CD4-positive, alpha-beta T cell treated with Interleukin-10 for 1 hour (primary cell): ENCODE data around the gene KIAA0232.

Experiments
- DNase-seq: peaks from one replicate; pipeline ENCODE4 v3.0.0-alpha.2; 2020

The KIAA0232 gene

DNA sequence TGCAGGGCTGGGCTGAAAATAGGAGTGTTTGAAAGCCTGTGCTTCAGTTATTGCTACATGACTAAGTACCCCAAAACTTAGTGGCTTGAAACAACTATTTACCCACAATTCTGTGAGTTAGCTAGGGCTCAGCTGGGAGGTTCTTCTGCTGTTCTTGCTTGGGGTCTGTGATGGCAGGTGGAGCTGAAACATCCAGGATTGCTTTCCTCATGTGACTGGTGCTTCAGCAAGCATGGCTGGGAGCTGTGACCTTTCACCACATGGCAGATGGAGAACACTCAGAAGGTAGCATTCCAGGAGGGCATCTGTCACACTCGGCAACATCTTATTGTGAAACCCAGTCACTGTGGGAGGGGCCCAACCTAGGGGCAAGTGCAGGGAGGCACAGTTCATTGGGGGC lies 70.1 kb downstream of the KIAA0232 start:
- no peak for DNase-seq

DNA sequence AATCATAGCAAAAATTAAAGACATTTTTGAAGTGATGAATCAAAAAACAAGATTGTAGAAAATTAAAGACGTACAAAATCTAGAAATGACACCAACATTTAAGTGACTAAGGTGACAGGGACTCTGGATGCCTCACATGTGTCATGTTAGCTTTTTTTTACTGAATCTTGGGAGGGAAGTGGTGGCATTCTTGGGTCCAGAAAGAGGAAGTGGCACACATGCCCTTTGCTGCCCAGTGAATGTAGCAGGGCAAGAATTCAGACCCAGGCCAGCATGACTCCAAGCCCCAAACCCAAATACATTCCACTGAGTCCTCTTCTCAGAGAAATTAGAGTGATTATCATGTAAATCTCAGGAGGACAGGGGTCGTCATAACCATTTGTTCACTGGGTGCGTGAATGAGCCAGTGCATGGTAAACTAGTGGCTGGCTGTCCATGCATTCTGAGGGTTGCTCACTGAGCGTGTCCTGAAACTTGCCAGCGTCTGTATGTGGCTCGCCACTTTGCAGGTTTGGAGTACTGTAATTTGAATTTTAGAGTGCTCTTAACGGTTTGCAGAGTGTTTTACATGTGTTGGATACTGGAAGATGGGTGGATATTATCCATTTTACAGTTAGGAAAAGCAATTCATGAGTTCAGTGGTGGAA lies 71.7 kb downstream of the KIAA0232 start:
- DNase-seq: no peak

DNA sequence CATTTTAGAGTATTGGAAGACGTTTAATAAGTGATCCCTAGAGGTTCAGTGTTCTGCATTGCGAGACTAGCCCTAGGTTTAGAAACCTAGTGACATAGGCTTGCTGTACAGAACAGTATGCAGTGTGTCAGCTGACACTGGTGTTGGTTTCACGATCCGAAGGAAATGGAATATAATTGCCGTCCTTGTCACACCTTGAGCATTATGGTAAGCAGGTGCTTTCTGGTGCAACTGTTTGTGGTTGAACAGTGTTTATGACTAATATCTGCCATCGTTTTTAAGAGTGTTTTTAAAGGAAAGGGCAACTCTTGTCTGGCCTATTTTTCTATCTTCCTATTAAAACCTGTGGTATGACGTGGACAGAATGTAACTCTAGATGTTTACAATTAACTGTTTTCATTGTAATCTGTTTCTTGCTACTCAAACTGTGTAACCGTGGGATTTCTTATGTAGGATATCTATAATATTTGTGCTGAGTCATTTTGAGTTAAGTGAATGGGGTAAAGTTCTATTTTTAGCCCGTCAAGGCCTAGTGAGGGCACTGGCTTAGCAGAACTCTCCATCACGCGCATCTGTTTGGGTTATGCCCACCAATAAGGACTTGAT lies 73.3 kb downstream of the KIAA0232 start:
- DNase-seq: peak; percentile 62

DNA sequence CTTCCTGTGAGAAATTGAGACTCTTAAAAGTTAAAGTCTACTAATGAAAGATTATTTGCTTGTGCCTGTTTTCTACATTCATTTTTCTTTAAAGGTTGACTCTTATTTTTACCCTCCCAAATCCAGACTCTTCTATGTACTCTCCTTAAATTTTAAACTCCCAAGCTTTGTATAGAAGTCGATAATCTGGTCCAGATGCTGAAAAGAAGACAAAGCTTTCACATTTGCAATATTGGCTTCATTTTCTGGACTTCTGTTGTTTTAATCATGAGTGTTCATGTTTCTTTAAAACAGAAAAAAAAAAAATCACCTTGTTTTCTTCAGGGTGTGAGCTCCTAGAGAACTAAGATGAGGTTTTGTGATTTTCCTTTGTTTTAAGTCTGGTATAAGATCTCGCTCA lies 73.9 kb downstream of the KIAA0232 start:
- no peak for DNase-seq

DNA sequence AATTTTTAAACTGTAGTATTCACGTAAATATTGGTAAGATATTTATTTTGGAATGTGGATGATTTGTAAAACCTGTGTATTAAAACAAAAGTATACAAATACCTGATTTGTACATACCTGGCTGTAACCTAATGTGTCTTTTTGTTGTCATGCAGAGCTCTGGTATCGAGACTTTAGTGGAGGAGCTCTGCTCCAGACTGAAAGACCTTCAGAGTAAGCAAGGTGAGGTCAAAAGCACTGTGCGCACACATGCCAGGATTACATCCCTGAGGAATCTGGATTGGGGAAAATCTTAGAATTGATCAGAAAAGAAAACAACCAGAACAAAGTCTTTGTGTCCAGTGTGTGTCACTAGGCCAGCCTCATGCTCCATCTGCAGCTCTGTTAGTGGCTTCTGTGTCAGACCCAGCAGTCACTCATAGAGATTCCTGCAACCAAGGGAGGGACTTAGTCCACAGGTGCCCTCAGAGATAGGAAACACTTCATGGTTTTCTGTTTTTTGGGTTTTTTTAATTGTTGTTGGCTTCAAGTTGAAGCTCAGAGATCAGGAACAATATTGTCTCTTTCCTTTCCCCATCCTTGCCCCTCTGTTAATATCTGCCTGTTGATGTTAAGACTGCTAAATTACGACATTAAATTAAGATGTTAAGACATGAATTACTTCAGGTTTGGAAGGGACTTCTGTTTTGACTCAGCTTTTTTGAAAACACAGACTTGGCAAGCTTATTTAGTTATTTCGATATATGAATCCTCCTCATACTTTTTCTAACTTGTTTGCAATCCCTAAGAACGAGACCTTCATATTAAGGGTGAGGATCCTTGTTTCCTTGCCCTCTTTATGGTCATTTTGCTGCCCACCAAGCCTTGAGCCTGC lies 74.7 kb downstream of the KIAA0232 start:
- DNase-seq: no peak

DNA sequence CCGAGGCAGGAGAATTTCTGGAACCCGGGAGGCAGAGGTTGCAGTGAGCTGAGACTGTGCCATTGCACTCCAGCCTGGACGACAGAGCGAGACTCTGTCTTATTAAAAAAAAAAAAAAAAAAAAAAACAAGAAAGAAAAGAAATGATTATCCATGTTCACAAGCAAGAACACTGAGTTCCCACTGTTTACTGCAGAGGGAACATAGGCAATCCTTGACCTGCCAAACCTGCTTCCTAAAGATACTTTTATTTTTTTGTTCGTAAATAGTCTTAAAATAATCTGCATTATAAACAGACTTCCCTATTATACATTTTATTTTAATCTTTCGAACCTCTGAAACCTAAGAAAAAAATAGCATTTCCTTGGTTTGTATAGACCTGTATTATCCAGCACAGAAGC lies 76.5 kb downstream of the KIAA0232 start:
- no peak for DNase-seq

DNA sequence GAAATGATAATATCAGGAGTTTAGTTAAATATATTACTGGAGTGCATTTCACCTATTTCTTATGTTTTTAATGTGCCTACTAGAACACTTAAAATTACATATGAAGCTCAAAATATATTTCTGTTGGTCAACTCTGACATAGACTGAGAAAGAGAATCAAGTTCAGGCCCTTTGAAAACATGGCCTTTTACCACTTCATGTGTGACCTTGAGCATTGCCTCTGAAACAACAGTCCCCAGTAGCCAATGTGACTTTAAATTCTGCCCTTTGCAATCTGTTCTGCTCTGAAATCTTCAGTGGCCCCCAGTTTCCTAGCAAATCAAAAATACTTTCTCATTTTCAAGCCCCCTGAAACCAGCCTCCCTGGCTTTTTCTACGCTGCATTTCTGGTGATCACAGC lies 77.0 kb downstream of the KIAA0232 start:
- no peak for DNase-seq

DNA sequence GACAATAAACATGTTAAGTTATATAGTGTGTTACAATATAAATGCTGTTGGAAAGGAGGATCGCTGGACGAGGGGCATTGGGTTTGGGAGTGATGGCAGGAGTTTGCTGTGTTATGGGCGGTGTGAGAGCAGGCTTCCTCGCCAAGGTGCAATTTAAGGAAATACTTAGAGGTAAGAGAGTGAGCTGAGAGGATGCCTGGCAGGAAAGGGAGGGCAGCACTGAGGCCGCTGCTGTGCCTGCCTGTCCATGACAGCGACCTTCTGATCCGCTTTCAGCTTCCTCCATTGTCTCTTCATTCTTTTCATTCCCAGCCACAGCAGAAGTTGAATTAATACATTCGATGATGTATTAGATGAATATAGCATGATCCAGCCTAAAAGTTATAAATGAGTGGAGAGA lies 85.9 kb downstream of the KIAA0232 start:
- DNase-seq: no peak

DNA sequence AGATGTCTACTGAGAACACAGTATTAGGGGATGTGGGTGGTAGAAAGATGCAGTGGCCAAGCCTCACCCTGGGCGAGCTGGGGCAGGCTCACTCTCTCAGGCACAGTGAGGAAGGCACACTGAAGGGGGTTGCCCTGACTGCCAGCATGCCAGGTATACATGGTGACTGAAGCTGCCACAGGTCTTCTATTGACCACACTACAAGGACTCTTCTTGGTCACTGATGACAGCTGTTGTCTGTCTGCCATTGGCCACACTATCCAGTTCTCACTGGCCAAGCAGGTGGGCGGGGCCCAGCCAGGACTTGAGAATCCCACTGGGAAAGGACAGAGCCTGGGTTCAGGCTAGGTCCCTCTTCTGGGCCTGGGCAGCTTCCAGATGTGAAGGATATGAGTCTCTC lies 87.4 kb downstream of the KIAA0232 start:
- no peak for DNase-seq

DNA sequence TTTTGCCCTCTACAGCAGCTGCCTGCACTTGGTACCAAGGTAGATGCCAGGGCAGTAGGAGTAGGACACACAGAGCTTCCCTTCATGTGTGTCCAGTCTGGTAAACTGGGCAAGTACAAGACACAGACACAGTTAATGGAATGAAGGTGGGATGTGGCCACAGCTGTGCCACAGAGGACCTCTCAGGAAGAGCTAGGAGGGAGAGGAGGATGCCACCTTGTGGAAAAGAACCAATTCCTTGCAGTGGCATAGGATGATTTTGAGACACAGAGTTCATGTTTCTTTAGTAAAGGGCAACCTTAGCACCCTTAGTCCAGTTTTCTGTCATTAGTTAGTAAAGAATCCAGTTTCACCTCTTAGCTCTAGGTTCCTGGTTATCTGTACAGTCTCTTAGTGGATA lies 90.8 kb downstream of the KIAA0232 start:
- no peak for DNase-seq

DNA sequence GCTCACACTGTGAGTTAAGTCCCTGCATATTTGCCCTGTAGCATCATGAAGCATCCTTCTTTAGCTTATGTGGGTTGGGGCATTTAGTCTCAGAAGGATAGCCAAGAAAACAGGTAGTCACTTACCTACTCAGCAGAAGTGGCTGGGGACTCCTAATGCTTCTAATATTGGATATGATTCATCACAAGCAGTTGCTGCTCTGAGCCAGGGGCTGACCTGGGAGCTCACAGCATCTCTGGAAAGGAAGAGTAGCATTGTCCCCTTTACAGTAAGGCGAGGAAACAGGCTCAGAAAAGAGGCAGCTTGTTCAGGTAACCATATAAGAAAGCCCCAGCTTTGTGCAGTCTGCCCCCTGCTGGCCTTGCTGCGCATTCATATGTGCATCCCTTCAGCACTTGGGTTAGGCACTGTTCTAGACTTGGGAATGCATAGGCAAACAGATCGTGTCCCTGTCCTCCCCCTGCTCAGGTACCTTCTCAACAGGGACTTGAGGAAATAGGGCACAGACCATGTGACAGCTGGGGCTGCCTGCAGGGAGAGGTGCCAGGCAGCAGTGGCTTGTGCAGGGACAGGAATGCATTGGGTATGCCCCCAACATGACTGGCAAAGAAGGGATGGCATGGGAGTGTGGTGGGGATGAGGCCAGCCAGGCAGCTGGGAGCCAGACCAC lies 91.4 kb downstream of the KIAA0232 start:
- peak; percentile 80 for DNase-seq

DNA sequence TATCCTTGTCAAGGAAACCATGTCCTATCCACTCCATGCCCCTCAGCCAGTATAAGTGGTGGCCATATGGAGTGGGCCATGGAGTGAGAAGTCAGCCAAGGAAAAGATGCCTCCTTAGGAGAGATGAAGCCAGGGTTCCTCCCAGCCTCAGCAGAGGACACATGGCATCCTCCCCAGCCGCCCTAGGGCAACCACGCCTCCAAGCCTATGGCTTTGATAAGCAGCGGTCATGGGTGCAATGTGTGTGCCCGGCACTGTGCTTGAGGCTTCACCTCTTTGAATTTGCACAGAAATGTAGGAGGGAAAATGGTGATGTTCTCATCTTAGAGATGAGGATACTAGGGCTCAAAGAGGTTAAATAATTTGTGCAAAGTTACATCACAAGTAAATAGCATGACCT lies 92.5 kb downstream of the KIAA0232 start:
- no peak for DNase-seq

DNA sequence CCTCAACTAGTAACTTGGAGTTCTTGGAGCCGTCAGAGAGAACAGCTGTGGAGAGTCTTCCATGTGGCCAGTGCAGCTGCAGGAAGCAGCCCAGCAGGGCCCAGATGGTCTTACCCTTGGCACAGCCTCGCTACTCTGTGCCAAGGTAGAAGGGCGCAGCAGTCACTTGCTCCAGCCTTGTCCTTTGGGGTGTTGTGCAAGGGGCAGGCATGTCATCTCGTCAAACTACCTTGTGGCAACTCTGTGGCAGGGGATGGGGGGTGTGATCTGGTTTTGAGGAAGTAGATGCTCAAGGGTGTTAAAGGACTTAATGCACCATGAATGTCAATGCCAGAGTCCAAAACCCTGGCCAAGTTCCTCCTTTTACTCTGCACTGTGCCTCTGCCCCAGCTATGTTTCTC lies 92.9 kb downstream of the KIAA0232 start:
- DNase-seq: peak; percentile 19

DNA sequence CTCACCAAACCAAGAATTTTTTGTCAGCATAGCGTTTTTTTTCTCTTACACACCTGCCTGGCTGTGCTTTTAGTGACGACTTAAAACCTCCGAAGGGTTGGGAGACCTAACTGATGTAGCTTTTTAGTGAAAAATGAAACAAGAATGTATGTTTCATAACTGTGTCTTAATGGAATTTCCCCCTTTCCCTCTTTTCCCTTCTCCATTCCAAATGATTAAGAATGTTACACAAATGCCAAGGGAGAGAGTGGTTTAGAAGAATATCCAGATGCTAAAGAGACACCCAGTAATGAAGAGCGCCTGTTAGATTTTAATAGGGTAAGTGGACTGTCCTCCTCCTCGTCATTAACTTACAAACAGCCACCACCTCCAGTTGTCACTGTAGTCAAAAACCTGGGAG lies 93.9 kb downstream of the KIAA0232 start:
- DNase-seq: no peak

DNA sequence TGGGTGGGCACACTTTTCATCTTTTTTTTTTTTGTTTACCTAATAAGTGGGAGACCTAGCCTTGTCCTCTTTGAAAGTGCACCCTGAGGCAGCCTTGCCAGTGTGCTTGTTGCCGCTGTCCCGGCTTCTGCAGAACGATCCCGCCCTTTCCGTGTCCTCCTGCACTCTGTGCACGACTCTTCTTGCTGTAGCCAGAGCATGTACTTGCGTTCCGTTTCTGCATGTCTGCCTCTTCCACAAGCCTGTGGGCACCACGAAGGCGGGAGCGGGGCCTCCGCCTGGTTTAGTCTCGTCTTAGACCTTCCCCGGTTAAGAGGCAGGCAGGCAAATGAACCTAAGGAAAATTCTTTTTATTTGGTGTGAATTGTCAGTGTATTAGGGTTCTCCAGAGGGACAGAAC lies 94.5 kb downstream of the KIAA0232 start:
- no peak for DNase-seq

DNA sequence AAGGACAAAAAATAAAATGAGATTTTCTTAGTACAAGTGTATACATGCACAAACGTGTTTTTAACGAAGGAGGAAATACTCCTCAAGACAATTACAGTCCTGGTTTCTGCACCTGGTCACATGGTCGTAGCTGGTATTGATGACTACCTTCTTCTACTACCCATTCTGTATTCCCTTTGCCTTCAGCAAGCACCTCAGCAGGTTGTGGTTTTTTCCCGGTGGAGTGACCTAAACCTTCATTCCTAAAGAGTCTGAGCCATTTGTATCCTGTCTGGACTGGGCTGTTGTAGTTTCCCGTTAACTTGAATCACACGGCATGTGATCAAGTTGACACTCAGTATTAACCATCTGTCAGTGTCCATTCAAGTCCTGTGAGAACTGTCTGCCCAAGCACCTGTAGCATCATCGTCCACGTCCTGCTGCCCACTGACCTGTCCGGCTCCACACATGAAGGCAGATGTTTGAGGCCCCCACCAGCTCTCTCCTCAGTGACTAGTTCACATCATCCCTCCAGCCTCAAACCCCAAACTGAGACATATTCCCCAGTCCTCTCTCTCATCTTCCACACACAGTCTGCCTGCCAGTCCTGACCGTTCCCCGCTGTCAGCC lies 96.0 kb downstream of the KIAA0232 start:
- no peak for DNase-seq

DNA sequence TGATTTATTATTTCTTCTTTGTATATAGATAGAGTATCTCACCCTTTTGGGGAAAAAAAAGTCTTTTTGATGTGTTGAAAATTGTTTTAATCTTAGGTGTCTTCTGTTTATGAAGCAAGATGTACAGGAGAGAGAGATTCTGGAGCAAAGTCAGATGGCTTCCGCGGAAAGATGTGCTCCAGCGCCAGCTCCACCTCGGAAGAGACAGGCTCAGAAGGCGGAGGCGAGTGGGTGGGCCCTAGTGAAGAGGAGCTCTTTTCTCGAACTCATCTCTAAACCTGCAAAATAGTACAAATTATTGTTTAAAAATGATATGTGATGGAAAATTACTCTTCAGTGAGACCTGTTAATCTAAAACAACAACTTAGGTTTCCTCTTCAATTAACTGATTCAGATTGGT lies 98.2 kb downstream of the KIAA0232 start:
- no peak for DNase-seq

DNA sequence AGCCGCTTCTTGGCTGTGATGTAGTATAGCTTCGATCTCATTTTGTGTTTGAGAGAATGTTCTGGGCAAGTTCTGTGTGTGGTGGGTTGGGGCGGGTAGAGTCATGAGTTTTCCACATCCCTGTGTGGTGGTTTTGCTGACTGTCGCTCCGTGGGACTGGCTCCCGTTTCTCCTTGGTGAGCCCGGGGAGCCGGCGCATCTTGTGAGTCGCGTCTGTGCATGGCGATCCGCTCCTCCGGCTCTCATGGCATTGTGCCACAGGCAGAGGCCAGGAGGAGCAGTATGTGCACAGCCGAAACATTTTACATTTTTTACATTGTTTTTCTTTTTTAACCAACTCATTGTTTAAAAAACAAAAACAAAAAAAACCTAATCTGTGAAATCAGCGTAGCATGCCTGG lies 99.4 kb downstream of the KIAA0232 start:
- DNase-seq: no peak

DNA sequence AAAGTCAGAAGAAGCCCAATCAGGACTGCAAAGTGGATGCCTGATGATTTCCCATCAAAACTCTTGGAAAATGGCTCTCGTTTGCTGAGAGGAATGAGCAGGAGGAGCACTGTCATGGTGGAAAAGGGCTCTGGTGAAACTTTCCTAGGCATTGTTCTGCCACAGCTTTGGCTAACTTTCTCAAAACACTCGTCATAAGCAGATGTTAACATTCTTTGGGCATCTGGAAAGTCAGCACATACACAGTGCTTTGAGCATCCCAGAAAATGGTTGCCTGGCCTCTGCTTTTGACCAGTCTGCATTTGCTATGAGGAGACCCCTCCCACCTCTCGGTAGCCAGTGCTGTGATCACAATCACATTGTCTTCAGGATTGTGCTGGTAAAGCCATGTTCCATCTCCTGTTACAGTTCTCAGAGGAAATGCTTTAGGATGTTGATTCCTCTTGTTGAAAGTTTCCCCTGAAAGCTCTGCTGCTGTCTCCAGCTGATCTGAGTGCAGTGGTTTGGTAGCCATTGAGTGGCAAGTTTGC lies 101.9 kb downstream of the KIAA0232 start:
- no peak for DNase-seq

DNA sequence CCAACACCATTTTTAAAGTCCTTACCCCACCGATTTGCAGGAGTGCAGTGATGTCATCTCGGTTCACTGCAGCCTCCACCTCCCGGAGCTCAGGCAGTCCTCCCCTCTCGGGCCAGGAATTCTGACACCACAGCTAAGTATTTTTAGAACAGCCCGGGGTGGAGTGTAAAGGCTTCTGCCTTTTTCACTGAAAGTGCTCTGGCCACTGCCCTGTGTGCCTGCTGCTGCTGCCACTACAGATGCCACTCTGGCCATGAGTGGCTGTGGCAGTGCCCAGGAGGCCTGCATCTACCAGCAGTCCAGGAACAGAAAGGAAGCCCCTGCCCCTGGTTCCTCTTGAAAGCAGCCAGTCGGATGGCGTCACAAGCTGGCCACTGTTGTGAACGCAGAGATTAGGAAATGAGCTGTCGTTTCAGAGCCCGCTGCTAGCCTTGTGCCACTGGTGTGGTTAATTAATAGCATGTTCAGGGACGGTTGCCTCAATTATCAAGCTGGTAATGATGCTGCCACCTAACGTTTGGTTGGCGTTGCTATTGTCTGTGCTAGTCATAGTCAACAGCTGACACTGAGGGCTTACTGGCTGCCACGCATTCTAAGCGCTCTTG lies 103.5 kb downstream of the KIAA0232 start:
- DNase-seq: peak; percentile 30

DNA sequence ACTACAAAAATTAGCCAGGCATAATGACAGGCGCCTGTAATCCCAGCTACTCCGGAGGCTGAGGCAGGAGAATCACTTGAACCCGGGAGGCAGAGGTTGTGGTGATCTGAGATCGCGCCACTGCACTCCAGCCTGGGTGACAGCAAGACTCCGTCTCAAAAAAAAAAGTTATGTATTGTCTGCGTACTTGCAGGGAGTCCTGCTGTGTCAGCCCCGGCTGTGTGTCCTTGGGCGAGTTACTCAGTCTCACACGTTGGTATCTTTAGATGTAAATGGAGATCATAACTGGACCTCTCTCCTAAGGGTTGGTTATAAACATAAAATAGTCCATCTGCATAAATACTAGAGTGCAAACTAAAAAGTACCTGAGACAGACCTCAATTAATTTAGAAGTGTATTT lies 104.4 kb downstream of the KIAA0232 start:
- no peak for DNase-seq

DNA sequence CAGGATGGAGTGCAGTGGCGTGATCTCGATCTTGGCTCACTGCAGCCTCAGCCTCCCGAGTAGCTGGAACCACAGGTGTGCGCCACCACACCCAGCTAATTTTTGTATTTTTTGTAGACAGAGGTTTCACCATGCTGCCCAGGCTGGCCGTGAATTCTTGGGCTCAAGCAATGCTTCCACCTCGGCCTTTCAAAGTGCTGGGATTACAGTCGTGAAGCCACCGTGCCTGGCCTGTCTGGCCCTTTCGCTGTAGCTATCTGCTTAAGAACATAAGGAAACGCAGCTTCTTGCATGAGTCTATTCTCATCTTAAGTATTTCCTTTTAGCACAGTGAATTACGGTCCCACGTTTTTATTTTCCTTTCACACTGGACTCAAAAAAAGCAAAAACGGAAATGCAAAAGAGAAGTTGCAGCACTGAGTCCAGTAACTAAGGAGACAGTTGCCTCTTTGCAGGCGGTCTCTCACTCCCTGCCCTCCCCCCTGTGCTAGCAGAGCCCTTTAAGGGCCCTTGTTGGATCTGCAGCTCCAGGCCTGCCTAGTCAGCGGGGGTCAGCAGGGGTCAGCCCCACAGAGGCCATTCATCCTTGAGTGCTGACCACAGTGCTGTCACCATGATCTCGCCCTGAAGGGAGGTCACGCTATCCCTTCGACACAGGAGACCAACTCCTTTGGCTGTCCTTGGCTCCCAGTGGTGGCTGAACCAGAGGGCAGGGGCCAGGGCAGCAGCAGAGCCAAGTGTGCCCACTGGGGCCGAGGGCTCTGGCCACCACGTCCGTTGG lies 105.3 kb downstream of the KIAA0232 start:
- DNase-seq: no peak
